Mesothelial cell of epicardium (in vitro differentiated cells): ENCODE measurements around the gene BCAR1. TPM values are rescaled to one million over a fixed set of nuclear protein-coding genes. Genes with fewer than 3 reads are reported as not detected.

Experiments used
- DNase-seq, 2 experiments: peaks; one replicate each; pipeline ENCODE4 v3.0.0; 2021; ENCODE audit warnings: low spot score in 2 of 2; ENCODE audit not compliant: unreplicated experiment in 2 of 2
- H3K27ac Mint-ChIP-seq: 2 replicates; pipeline ENCODE4 v1.8.0; 2021; ENCODE audit warnings: mixed read lengths
- H3K27me3 Mint-ChIP-seq: 2 replicates; pipeline ENCODE4 v1.8.0; 2021; ENCODE audit warnings: low read depth, mixed read lengths
- H3K36me3 Mint-ChIP-seq: 2 replicates; pipeline ENCODE4 v1.8.0; 2021; ENCODE audit warnings: mixed read lengths
- H3K4me1 Mint-ChIP-seq: 2 replicates; pipeline ENCODE4 v1.8.0; 2021; ENCODE audit warnings: mixed read lengths
- H3K4me3 Mint-ChIP-seq: 2 replicates; pipeline ENCODE4 v1.8.0; 2021; ENCODE audit warnings: mild to moderate bottlenecking, moderate library complexity, mixed read lengths
- H3K9me3 Mint-ChIP-seq: 2 replicates; pipeline ENCODE4 v1.8.0; 2021; ENCODE audit warnings: mixed read lengths
- CTCF ChIP-seq: fragments of 200-600 bp; sonication (generic); IDR thresholded peaks from one replicate; pipeline ENCODE4 v1.5.0; 2021; ENCODE audit warnings: antibody characterized with exemption; ENCODE audit not compliant: unreplicated experiment
- total RNA-seq: library from RNA; stranded (reverse); gene quantifications from 3 replicates; pipeline ENCODE4 v1.2.1, GENCODE V29; 2021

The BCAR1 gene
- total RNA-seq, 1 donor from 2014 or later, result 95.9 TPM

GRCh38 chr16:75203667-75204409 lies 47.6 kb downstream of the BCAR1 start:
- Mint-ChIP-seq H3K27ac (no peak overlapping the region), H3K4me3 (no peak overlapping the region), H3K27me3 (no peaks in the 10 kb centered on the region), H3K36me3 (no peaks in the 10 kb centered on the region), H3K9me3 (no peaks in the 10 kb centered on the region), H3K4me1 (no peaks in the 10 kb centered on the region)
- no peak for TF ChIP-seq CTCF
- DNase-seq, result no peak

- no peaks in the 10 kb centered on the region for H3K9me3 Mint-ChIP-seq
- H3K4me3 Mint-ChIP-seq, result no peak overlapping the region
- TF ChIP-seq CTCF, result no peak
- H3K27me3 Mint-ChIP-seq, result no peaks in the 10 kb centered on the region
- no peaks in the 10 kb centered on the region for H3K36me3 Mint-ChIP-seq
- no peak overlapping the region for H3K27ac Mint-ChIP-seq
- DNase-seq, result no peak
- H3K4me1 Mint-ChIP-seq, result peaks cover 4% of the 10 kb centered on the region
These were observed 48.3 kb downstream of the BCAR1 start for GRCh38 chr16:75203096-75203495.

GRCh38 chr16:75202069-75202590 lies 49.3 kb downstream of the BCAR1 start:
- Mint-ChIP-seq H3K9me3 (no peaks in the 10 kb centered on the region), H3K27ac (no peak overlapping the region), H3K27me3 (peaks cover 4% of the 10 kb centered on the region), H3K4me3 (no peak overlapping the region), H3K36me3 (no peaks in the 10 kb centered on the region), H3K4me1 (peaks cover 5% of the 10 kb centered on the region)
- DNase-seq, result no peak
- TF ChIP-seq CTCF, result no peak

- Mint-ChIP-seq H3K27me3 (peaks cover 5% of the 10 kb centered on the region), H3K9me3 (no peaks in the 10 kb centered on the region), H3K27ac (no peak overlapping the region), H3K36me3 (no peaks in the 10 kb centered on the region), H3K4me3 (peak overlapping the region; percentile 29), H3K4me1 (peaks cover 5% of the 10 kb centered on the region)
- no peak for DNase-seq
- TF ChIP-seq CTCF, result no peak
These were observed 53.3 kb downstream of the BCAR1 start for GRCh38 chr16:75198135-75198600.

- Mint-ChIP-seq H3K4me3 (no peak overlapping the region), H3K27me3 (peaks cover 5% of the 10 kb centered on the region), H3K36me3 (no peaks in the 10 kb centered on the region), H3K27ac (no peak overlapping the region), H3K4me1 (peaks cover 5% of the 10 kb centered on the region), H3K9me3 (no peaks in the 10 kb centered on the region)
- no peak for TF ChIP-seq CTCF
- DNase-seq, result no peak
These were observed 53.8 kb downstream of the BCAR1 start for GRCh38 chr16:75197522-75198134.
